UCSD-AML1 (cell line): ENCODE results near the gene FBXW9.
"Not testable (repeated sequence)": the region's sequence is repeated elsewhere in the genome, so short reads cannot be mapped to it uniquely, and the experiment has no call there.

Experiments used
- DNase-seq: peaks from one replicate; lab custom pipeline; 2025; ENCODE audit not compliant: unreplicated experiment; lab: John Stamatoyannopoulos, UW

FBXW9 gene

GRCh38 chr19:12656899-12657571 is 39.4 kb downstream of the FBXW9 start:
- no peak for DNase-seq

DNA sequence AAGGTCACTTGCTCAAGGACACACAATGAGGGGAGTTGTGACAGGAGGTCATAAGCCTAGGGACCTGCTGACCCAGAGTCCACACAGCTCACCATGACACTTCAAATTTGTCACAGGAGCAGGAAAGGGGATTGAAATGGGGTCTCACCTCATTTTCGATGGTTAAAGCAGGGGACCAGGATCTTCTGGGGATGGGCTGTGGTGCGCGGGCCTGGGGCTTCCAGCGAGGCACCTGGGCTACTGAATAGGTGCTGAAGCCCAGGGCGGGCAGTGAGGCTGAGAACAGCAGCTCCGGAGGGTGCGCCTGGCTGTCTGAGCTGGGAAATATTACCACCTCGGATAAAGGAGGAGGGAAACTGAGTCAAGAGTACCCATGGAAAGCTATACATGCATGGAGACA is 40.9 kb downstream of the FBXW9 start:
- DNase-seq, result no peak

DNA sequence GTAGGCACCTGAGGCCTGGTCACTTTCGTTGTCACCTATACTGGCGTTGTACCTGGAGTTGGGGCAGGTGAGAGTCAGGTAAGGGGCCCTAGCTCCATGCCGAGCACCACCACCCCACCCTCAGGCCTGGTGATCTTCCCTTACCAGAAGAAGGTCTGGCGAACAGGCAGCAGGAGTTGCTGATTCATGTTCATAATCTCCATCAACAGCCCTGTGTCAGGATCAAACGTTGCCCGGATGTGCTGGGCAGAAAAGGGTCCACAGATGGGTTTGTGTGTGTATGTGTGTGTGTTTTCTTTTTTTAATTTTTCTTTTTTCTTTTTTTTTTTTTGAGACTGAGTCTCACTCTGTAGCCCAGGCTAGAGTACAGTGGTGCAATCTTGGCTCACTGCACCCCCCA is 44.2 kb downstream of the FBXW9 start:
- no peak for DNase-seq

GRCh38 chr19:12649941-12650340 is 46.5 kb downstream of the FBXW9 start:
- no peak for DNase-seq

DNA sequence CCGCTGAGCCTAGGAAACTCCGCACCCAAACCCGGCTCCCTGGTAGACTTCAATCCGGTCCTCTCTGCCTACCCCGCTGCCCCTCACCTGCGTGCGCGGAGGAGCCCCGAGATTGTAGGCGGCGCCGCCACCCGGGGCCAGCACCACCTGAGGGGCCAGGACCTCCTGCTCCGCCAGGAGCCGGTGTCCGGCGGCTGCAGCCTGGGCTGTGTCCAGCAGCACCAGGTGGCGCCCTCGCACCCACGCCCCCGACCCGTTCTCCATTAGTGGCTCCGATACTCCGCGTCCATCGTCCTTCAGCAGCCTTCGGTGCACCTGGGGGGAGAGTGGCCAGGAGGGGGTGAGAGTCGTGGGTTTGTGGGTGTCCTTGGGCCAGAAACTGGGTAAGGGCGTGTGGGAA is 48.3 kb downstream of the FBXW9 start:
- no peak for DNase-seq

GRCh38 chr19:12647490-12648071 is 48.9 kb downstream of the FBXW9 start:
- no peak for DNase-seq

- DNase-seq, result no peak
Measured at GRCh38 chr19:12647047-12647446, 49.4 kb downstream of the FBXW9 start.

DNA sequence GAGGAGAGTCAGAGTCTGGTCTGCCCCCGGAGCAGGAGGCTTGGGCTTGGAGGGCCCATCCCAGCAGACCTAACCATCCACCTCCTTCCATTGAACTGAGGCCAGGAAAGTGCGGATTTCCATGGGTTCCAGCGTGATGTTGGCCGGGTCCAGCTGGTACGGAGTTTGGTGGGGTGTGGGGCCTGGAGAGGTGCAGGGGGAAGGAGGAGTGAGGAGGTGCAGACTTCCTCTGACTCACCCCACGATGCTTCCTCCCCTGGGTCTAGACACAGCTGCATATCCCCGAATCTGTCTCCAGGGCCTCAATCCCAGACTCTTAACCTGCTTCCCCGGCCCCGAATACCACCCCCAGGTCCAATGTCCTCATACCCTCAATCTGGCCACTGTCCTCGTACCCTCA is 49.9 kb downstream of the FBXW9 start:
- no peak for DNase-seq

DNA sequence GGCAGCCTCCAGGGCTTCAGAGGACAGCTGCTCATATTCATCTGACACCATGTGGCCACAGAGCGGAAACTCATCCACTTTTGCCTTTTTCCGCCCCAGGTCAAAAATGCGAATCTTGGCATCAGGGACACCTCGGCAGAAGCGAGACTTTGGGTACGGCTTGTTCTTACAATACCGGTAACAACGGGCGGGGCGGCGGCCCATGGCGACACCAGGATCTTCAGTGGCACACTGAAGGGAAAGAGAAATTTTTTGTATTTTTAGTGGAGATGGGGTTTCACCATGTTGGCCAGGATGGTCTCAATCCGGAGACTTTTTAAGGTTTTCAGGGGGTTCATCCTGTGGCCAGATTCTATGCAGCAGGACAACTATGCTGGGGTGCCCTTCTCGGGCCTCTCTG is 52.7 kb downstream of the FBXW9 start:
- not testable (repeated sequence) for DNase-seq

- no peak for DNase-seq
Measured at GRCh38 chr19:12642506-12642905, 53.9 kb downstream of the FBXW9 start.

- no peak for DNase-seq
Measured at GRCh38 chr19:12641456-12641855, 55.0 kb downstream of the FBXW9 start.

GRCh38 chr19:12639901-12640613 is 56.4 kb downstream of the FBXW9 start:
- peak; percentile 67 for DNase-seq
